Panc1 (cell line): ENCODE data around the gene MED16.

Experiments used
- POLR2AphosphoS5 ChIP-seq: IDR thresholded peaks from 2 replicates; pipeline ENCODE4 v1.6.1; 2012; ENCODE audit warnings: mild to moderate bottlenecking, low read depth, low read length, moderate library complexity
- SIN3A ChIP-seq: IDR thresholded peaks from 2 replicates; pipeline ENCODE4 v1.6.1; 2012; ENCODE audit warnings: low read depth, mild to moderate bottlenecking, low read length, moderate library complexity, borderline replicate concordance; ENCODE audit not compliant: insufficient read depth
- TCF7L2 ChIP-seq: IDR thresholded peaks from 2 replicates; pipeline ENCODE4 v1.6.1; 2011; ENCODE audit warnings: mild to moderate bottlenecking, low read depth, low read length, inconsistent platforms
- TF ChIP-seq, protein P1 (sequence below): fragments of 450-650 bp; IDR thresholded peaks from 2 replicates; pipeline ENCODE4 v1.5.1; 2017; ENCODE audit warnings: mild to moderate bottlenecking
- TF ChIP-seq, protein P2 (sequence below), 2 experiments: IDR thresholded peaks; 2 replicates each; pipeline ENCODE4 v1.6.1; 2011 to 2012; ENCODE audit warnings: low read depth in 2 of 2, control low read depth in 1 of 2, low read length in 1 of 2, mild to moderate bottlenecking in 1 of 2, moderate library complexity in 1 of 2; ENCODE audit not compliant: insufficient read depth in 1 of 2

DNA sequence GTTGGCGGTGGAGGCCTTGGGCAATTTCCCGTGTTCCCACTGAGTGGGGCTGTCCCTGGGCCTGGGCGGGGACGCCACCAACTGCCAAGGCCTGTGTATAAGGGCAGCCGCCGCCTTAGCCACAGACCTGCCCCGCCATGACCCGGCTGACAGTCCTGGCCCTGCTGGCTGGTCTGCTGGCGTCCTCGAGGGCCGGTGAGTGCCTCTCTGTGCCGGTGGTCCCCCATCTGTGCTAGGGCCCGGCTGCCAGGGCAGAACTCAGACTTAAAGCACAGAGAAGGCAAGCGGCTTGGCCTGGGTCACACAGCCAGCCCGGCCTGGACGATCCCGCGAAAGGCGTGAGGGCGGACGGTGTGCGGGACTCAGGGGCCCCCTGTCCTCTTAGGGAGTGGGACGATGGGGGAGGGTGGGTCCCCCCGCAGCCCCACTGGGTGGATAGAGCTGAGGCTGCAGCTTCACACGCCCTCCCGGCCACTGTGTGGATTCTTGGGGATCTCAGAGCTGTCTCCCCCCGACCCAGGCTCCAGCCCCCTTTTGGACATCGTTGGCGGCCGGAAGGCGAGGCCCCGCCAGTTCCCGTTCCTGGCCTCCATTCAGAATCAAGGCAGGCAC, 65.2 kb downstream of the MED16 start, which contains the start of gene AZU1:
- TF ChIP-seq, protein P1, sequence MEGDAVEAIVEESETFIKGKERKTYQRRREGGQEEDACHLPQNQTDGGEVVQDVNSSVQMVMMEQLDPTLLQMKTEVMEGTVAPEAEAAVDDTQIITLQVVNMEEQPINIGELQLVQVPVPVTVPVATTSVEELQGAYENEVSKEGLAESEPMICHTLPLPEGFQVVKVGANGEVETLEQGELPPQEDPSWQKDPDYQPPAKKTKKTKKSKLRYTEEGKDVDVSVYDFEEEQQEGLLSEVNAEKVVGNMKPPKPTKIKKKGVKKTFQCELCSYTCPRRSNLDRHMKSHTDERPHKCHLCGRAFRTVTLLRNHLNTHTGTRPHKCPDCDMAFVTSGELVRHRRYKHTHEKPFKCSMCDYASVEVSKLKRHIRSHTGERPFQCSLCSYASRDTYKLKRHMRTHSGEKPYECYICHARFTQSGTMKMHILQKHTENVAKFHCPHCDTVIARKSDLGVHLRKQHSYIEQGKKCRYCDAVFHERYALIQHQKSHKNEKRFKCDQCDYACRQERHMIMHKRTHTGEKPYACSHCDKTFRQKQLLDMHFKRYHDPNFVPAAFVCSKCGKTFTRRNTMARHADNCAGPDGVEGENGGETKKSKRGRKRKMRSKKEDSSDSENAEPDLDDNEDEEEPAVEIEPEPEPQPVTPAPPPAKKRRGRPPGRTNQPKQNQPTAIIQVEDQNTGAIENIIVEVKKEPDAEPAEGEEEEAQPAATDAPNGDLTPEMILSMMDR, result no peak
- TF ChIP-seq POLR2AphosphoS5, result no peak
- no peak for TF ChIP-seq TCF7L2
- TF ChIP-seq, protein P2, sequence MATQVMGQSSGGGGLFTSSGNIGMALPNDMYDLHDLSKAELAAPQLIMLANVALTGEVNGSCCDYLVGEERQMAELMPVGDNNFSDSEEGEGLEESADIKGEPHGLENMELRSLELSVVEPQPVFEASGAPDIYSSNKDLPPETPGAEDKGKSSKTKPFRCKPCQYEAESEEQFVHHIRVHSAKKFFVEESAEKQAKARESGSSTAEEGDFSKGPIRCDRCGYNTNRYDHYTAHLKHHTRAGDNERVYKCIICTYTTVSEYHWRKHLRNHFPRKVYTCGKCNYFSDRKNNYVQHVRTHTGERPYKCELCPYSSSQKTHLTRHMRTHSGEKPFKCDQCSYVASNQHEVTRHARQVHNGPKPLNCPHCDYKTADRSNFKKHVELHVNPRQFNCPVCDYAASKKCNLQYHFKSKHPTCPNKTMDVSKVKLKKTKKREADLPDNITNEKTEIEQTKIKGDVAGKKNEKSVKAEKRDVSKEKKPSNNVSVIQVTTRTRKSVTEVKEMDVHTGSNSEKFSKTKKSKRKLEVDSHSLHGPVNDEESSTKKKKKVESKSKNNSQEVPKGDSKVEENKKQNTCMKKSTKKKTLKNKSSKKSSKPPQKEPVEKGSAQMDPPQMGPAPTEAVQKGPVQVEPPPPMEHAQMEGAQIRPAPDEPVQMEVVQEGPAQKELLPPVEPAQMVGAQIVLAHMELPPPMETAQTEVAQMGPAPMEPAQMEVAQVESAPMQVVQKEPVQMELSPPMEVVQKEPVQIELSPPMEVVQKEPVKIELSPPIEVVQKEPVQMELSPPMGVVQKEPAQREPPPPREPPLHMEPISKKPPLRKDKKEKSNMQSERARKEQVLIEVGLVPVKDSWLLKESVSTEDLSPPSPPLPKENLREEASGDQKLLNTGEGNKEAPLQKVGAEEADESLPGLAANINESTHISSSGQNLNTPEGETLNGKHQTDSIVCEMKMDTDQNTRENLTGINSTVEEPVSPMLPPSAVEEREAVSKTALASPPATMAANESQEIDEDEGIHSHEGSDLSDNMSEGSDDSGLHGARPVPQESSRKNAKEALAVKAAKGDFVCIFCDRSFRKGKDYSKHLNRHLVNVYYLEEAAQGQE (IDR thresholded peaks at IDR 0.05; ENCODE audit: insufficient read depth in 1 of 2, low read depth in 2 of 2, low read length in 1 of 2), result no peak
- no peak for TF ChIP-seq SIN3A
